IMR-90 (cell line): ENCODE measurements around the gene ZNF761. TPM values are rescaled to one million over a fixed set of nuclear protein-coding genes. Genes with fewer than 3 reads are reported as not detected.

Source experiments
- ATAC-seq: fragments of 200-7000 bp; cut with Tn5 transposase; 2 replicates; pipeline ENCODE4 v1.9.1; 2020; ENCODE audit warnings: low read depth, mild to moderate bottlenecking, moderate library complexity
- BruUV-seq: library from RNA; stranded (reverse); fragments of 400-500 nt; replicated peaks from 2 replicates; lab custom pipeline; 2021; lab: Mats Ljungman, UMichigan
- CTCF ChIA-PET: fragments of 300-600 bp; formaldehyde crosslinking; extraction: SDS; loops from one replicate; lab custom pipeline; 2021; ENCODE audit warnings: antibody characterized with exemption; lab: Yijun Ruan, JAX
- POLR2A ChIA-PET: fragments of 300-600 bp; sonication (Branson Sonifier 250); formaldehyde crosslinking; loops from one replicate; lab custom pipeline; 2022; ENCODE audit warnings: antibody characterized with exemption; ENCODE audit not compliant: unreplicated experiment; lab: Charles Lee
- DNase-seq: peaks from one replicate; pipeline ENCODE4 v3.0.0; 2013
- H2AFZ ChIP-seq: replicated peaks from 2 replicates; pipeline ENCODE3; 2013; ENCODE audit warnings: low read length, mild to moderate bottlenecking; ENCODE audit not compliant: poor library complexity
- H2AK5ac ChIP-seq: 2 replicates; pipeline ENCODE4 v1.6.1; 2013; ENCODE audit warnings: low read depth, low read length, inconsistent platforms
- H2AK9ac ChIP-seq: replicated peaks from 2 replicates; pipeline ENCODE3; 2013; ENCODE audit warnings: mild to moderate bottlenecking, low read depth, low read length, moderate library complexity; ENCODE audit not compliant: poor library complexity
- H2BK120ac ChIP-seq: 2 replicates; pipeline ENCODE4 v1.6.1; 2013; ENCODE audit warnings: low read depth, low read length, inconsistent platforms
- H2BK15ac ChIP-seq: 3 replicates; pipeline ENCODE4 v1.6.1; 2013; ENCODE audit warnings: low read depth, low read length, inconsistent platforms
- H2BK20ac ChIP-seq: 2 replicates; pipeline ENCODE4 v1.6.1; 2013; ENCODE audit warnings: low read depth, mild to moderate bottlenecking, inconsistent platforms, low read length, moderate library complexity
- H2BK5ac ChIP-seq: 2 replicates; pipeline ENCODE4 v1.6.1; 2013; ENCODE audit warnings: mild to moderate bottlenecking, low read depth, low read length, inconsistent platforms; ENCODE audit not compliant: poor library complexity, severe bottlenecking
- H3K14ac ChIP-seq: replicated peaks from 2 replicates; pipeline ENCODE4 v1.6.1; 2013; ENCODE audit warnings: low read depth, low read length, inconsistent platforms
- H3K18ac ChIP-seq: 2 replicates; pipeline ENCODE4 v1.6.1; 2013; ENCODE audit warnings: low read depth, low read length, control low read depth
- H3K23ac ChIP-seq: 2 replicates; pipeline ENCODE4 v1.6.1; 2013; ENCODE audit warnings: low read depth, low read length, inconsistent platforms
- H3K27ac ChIP-seq: 2 replicates; pipeline ENCODE4 v1.5.1; 2013; ENCODE audit warnings: mild to moderate bottlenecking, control low read depth, low read length; ENCODE audit not compliant: insufficient read depth
- H3K27me3 ChIP-seq: 2 replicates; pipeline ENCODE4 v1.6.1; 2013; ENCODE audit warnings: low read length; ENCODE audit not compliant: control insufficient read depth, insufficient read depth
- H3K36me3 ChIP-seq: 2 replicates; pipeline ENCODE4 v1.6.1; 2013; ENCODE audit warnings: low read length, mixed read lengths; ENCODE audit not compliant: control insufficient read depth, insufficient read depth
- H3K4ac ChIP-seq: 2 replicates; pipeline ENCODE4 v1.6.1; 2013; ENCODE audit warnings: low read depth, low read length, inconsistent platforms
- H3K4me1 ChIP-seq: 2 replicates; pipeline ENCODE4 v1.6.1; 2013; ENCODE audit warnings: low read length, mixed read lengths; ENCODE audit not compliant: control insufficient read depth, insufficient read depth
- H3K4me2 ChIP-seq: 2 replicates; pipeline ENCODE4 v1.6.1; 2013; ENCODE audit warnings: low read depth, mild to moderate bottlenecking, control low read depth, low read length, moderate library complexity
- H3K4me3 ChIP-seq: 2 replicates; pipeline ENCODE4 v1.5.1; 2013; ENCODE audit warnings: low read depth, mild to moderate bottlenecking, control low read depth, low read length, moderate library complexity; ENCODE audit not compliant: insufficient read depth
- H3K56ac ChIP-seq: 2 replicates; pipeline ENCODE4 v1.6.1; 2013; ENCODE audit warnings: low read length, inconsistent platforms; ENCODE audit not compliant: insufficient read depth; ENCODE audit errors: extremely low read depth
- H3K79me1 ChIP-seq, 2 experiments: 2 replicates each; pipeline ENCODE4 v1.6.1; 2013; ENCODE audit warnings: low read length in 2 of 2, inconsistent platforms in 1 of 2, low read depth in 1 of 2
- H3K9ac ChIP-seq: 2 replicates; pipeline ENCODE4 v1.6.1; 2013; ENCODE audit warnings: low read depth, low read length, control low read depth
- H3K9me1 ChIP-seq: 2 replicates; pipeline ENCODE4 v1.6.1; 2013; ENCODE audit warnings: low read length, inconsistent platforms; ENCODE audit not compliant: insufficient read depth
- H3K9me3 ChIP-seq: 2 replicates; pipeline ENCODE4 v1.6.1; 2013; ENCODE audit warnings: low read length; ENCODE audit not compliant: control insufficient read depth, insufficient read depth
- H4K20me1 ChIP-seq: 2 replicates; pipeline ENCODE4 v1.6.1; 2013; ENCODE audit warnings: low read length, inconsistent platforms; ENCODE audit not compliant: insufficient read depth
- H4K5ac ChIP-seq: 2 replicates; pipeline ENCODE4 v1.6.1; 2013; ENCODE audit warnings: mild to moderate bottlenecking, low read depth, low read length, control low read depth
- H4K8ac ChIP-seq, 2 experiments: 2 replicates each; pipeline ENCODE4 v1.6.1; 2013; ENCODE audit warnings: low read depth in 2 of 2, low read length in 2 of 2, control low read depth in 1 of 2, inconsistent platforms in 1 of 2
- H4K91ac ChIP-seq: 2 replicates; pipeline ENCODE4 v1.6.1; 2013; ENCODE audit warnings: low read depth, low read length, inconsistent platforms; ENCODE audit not compliant: insufficient read depth
- BHLHE40 ChIP-seq: fragments of 150-350 bp; IDR thresholded peaks from 2 replicates; pipeline ENCODE4 v1.6.1; 2016; ENCODE audit warnings: mild to moderate bottlenecking, low read depth, low read length
- CEBPB ChIP-seq: IDR thresholded peaks from 2 replicates; pipeline ENCODE4 v1.6.1; 2012; ENCODE audit warnings: low read depth, low read length, improper control_type of control experiment
- CHD1 ChIP-seq: IDR thresholded peaks from 2 replicates; pipeline ENCODE4 v1.6.1; 2012; ENCODE audit warnings: low read depth, low read length, improper control_type of control experiment
- FOS ChIP-seq: fragments of 150-350 bp; IDR thresholded peaks from 2 replicates; pipeline ENCODE4 v1.6.1; 2016; ENCODE audit warnings: low read depth, low read length
- MAFK ChIP-seq: IDR thresholded peaks from 2 replicates; pipeline ENCODE4 v1.6.1; 2012; ENCODE audit warnings: low read depth, low read length, improper control_type of control experiment
- MAZ ChIP-seq: IDR thresholded peaks from 2 replicates; pipeline ENCODE4 v1.6.1; 2012; ENCODE audit warnings: low read depth, mild to moderate bottlenecking, low read length, improper control_type of control experiment, moderate library complexity, borderline replicate concordance
- MXI1 ChIP-seq: IDR thresholded peaks from 2 replicates; pipeline ENCODE4 v1.6.1; 2012; ENCODE audit warnings: low read depth, mild to moderate bottlenecking, low read length, moderate library complexity, borderline replicate concordance
- NFE2L2 ChIP-seq: fragments of 150-350 bp; IDR thresholded peaks from 2 replicates; pipeline ENCODE4 v1.6.1; 2016; ENCODE audit warnings: low read depth, mild to moderate bottlenecking, low read length
- POLR2A ChIP-seq: IDR thresholded peaks from 2 replicates; pipeline ENCODE4 v1.6.1; 2012; ENCODE audit warnings: mild to moderate bottlenecking, low read depth, low read length
- RAD21 ChIP-seq: IDR thresholded peaks from 2 replicates; pipeline ENCODE4 v1.6.1; 2012; ENCODE audit warnings: low read length, improper control_type of control experiment
- RCOR1 ChIP-seq: IDR thresholded peaks from 2 replicates; pipeline ENCODE4 v1.6.1; 2012; ENCODE audit warnings: mild to moderate bottlenecking, low read length, improper control_type of control experiment; ENCODE audit not compliant: insufficient replicate concordance
- RFX5 ChIP-seq: IDR thresholded peaks from 2 replicates; pipeline ENCODE4 v1.8.0; 2012; ENCODE audit warnings: low read depth, mild to moderate bottlenecking, low read length, moderate library complexity
- SMC3 ChIP-seq: fragments of 150-350 bp; IDR thresholded peaks from 2 replicates; pipeline ENCODE4 v1.6.1; 2016; ENCODE audit warnings: low read depth, mild to moderate bottlenecking, antibody characterized with exemption, low read length, moderate library complexity
- WGBS, 2 experiments: methylation state at CpG; one replicate each; pipeline versions ENCODE4 v1.1.5 to v1.1.7; 2013; ENCODE audit warnings: missing lambda C conversion rate in 2 of 2; ENCODE audit not compliant: insufficient read length in 1 of 2; ENCODE audit errors: extremely low coverage in 2 of 2; 5-methylcytosine and 5-hydroxymethylcytosine counted together
- dilution Hi-C: fragments of 300-500 bp; cut with HindIII; formaldehyde crosslinking; loops from one replicate; pipeline ENCODE4 v1.14.3; 2018; ENCODE audit warnings: low sequenced_read_pairs; ENCODE audit not compliant: unreplicated experiment
- in situ Hi-C: fragments of 300-500 bp; cut with MboI; formaldehyde crosslinking; loops from 3 replicates; pipeline ENCODE4 v1.14.3; 2019; ENCODE audit warnings: low sequenced_read_pairs, inconsistent platforms, mixed read lengths
- intact Hi-C: fragments of 100-400 bp; cut with micrococcal nuclease; formaldehyde crosslinking; loops from 2 replicates; pipeline ENCODE4 v1.10.0; 2022
- polyA plus RNA-seq, 3 experiments: library from polyadenylated mRNA; depleted of rRNA; stranded (reverse); fragments of >200 nt; gene quantifications; 2 replicates each; pipeline ENCODE4 v1.2.3, GENCODE V29; 2012; ENCODE audit warnings: low replicate concordance in 1 of 3
- total RNA-seq: library from RNA; depleted of rRNA; stranded (reverse); fragments of >200 nt; gene quantifications from 2 replicates; pipeline ENCODE4 v1.2.3, GENCODE V29; 2012
- TF ChIP-seq, protein P1 (sequence below): conservative IDR thresholded peaks from 2 replicates; pipeline ENCODE4 v1.5.1; 2012; ENCODE audit warnings: mild to moderate bottlenecking, low read depth, low read length, improper control_type of control experiment
- TF ChIP-seq, protein P2 (sequence below): fragments of 150-350 bp; IDR thresholded peaks from 2 replicates; pipeline ENCODE4 v1.6.1; 2016; ENCODE audit warnings: low read depth, mild to moderate bottlenecking, low read length, moderate library complexity, borderline replicate concordance
- TF ChIP-seq, protein P3 (sequence below): fragments of 150-350 bp; IDR thresholded peaks from 2 replicates; pipeline ENCODE4 v1.6.1; 2017; ENCODE audit warnings: mild to moderate bottlenecking, antibody characterized with exemption, low read length, low read depth

The ZNF761 gene
- total and polyA plus RNA-seq, 2 of the 4 experiments (the other 2 are of a cell fraction), result 7.9 to 21.9 TPM

DNA sequence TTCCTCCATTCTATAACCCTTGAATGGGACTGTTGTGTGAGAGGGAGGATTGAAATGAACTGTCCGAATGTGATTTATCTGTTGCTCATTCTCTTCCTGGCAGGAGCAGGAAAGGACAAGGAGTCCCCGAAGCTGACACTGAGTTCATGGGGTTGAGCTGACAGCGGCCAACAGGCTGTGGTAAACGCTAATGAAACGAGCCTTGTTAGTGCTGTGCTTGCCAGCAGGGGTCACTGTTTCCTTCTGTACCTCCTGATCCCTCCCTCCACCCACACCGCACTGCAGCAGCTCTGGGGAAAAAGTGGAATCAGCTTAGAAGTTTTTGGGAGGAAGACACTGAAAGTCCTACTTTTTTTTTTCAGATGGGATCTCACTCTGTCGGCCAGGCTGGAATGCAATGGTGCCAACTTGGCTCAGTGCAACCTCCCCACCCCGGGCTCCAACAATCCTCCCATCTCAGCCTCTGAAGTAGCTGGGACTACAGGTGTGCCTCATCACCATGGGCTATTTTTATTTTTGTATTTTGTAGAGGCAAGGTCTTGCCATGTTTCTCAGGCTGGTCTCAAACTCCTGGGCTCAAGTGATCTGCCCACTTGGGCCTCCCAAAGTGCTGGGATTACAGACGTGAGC is 6.7 kb upstream of the ZNF761 start:
- no TSS peak for BruUV-seq
- Histone ChIP-seq H3K36me3 (no peaks in the 10 kb centered on the region), H2BK15ac (no peak overlapping the region), H3K56ac (no peak overlapping the region), H3K23ac (no peak overlapping the region), H2BK5ac (no peak overlapping the region), H3K27me3 (no peaks in the 10 kb centered on the region), H3K27ac (no peak overlapping the region), H3K4me2 (no peak overlapping the region), H4K8ac (no peak overlapping the region), H3K18ac (no peak overlapping the region), H3K9me1 (no peaks in the 10 kb centered on the region), H3K9ac (no peak overlapping the region), H4K5ac (no peak overlapping the region), H2BK120ac (no peak overlapping the region), H4K20me1 (no peaks in the 10 kb centered on the region), H4K91ac (no peak overlapping the region), H3K4ac (no peak overlapping the region), H2BK20ac (no peak overlapping the region), H2AFZ (peak overlapping the region; percentile 34), H3K4me1 (no peaks in the 10 kb centered on the region), H3K9me3 (no peaks in the 10 kb centered on the region), H3K79me1 (no peaks in the 10 kb centered on the region), H3K14ac (no peak overlapping the region), H2AK9ac (no peak overlapping the region), H3K4me3 (no peak overlapping the region), H2AK5ac (no peak overlapping the region)
- DNase-seq (peak; percentile 65), ATAC-seq (peak; percentile 94)
- dilution Hi-C loops (no loop called here), intact Hi-C loops (loop anchor here (1.0 to 10.0 kb wide), 3 partner anchors 87 to 321 kb away; partner anchors contain the start of gene ZNF665), in situ Hi-C loops (no loop called here)
- CTCF ChIA-PET, result interaction anchor here (0.6 to 1.5 kb wide), 10 partner anchors 9 to 1526 kb away, joined by 3 to 6 read pairs (median 4); no protein-coding TSS in a partner anchor
- POLR2A ChIA-PET, result no interaction called here
- TF ChIP-seq CEBPB (no peak), RCOR1 (no peak), MAZ (peak; percentile 19; the same call in 1 of the 2 replicates), SMC3 (peak; percentile 64), RFX5 (no peak), RAD21 (peak; percentile 71), CHD1 (no peak), POLR2A (no peak), MAFK (no peak), BHLHE40 (no peak), NFE2L2 (no peak), MXI1 (no peak), FOS (no peak)
- TF ChIP-seq, protein P1, sequence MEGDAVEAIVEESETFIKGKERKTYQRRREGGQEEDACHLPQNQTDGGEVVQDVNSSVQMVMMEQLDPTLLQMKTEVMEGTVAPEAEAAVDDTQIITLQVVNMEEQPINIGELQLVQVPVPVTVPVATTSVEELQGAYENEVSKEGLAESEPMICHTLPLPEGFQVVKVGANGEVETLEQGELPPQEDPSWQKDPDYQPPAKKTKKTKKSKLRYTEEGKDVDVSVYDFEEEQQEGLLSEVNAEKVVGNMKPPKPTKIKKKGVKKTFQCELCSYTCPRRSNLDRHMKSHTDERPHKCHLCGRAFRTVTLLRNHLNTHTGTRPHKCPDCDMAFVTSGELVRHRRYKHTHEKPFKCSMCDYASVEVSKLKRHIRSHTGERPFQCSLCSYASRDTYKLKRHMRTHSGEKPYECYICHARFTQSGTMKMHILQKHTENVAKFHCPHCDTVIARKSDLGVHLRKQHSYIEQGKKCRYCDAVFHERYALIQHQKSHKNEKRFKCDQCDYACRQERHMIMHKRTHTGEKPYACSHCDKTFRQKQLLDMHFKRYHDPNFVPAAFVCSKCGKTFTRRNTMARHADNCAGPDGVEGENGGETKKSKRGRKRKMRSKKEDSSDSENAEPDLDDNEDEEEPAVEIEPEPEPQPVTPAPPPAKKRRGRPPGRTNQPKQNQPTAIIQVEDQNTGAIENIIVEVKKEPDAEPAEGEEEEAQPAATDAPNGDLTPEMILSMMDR, result peak; percentile 78
- TF ChIP-seq, protein P2, sequence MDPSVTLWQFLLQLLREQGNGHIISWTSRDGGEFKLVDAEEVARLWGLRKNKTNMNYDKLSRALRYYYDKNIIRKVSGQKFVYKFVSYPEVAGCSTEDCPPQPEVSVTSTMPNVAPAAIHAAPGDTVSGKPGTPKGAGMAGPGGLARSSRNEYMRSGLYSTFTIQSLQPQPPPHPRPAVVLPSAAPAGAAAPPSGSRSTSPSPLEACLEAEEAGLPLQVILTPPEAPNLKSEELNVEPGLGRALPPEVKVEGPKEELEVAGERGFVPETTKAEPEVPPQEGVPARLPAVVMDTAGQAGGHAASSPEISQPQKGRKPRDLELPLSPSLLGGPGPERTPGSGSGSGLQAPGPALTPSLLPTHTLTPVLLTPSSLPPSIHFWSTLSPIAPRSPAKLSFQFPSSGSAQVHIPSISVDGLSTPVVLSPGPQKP, result no peak
- TF ChIP-seq, protein P3, sequence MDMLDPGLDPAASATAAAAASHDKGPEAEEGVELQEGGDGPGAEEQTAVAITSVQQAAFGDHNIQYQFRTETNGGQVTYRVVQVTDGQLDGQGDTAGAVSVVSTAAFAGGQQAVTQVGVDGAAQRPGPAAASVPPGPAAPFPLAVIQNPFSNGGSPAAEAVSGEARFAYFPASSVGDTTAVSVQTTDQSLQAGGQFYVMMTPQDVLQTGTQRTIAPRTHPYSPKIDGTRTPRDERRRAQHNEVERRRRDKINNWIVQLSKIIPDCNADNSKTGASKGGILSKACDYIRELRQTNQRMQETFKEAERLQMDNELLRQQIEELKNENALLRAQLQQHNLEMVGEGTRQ, result no peak
- WGBS, 2 experiments, result no CpG with 5 or more reads among the region's 9 CpGs
